NCI-H460 (cell line): Measurements from ENCODE around the gene SNX5. TPM values are rescaled to one million over a fixed set of nuclear protein-coding genes. Genes with fewer than 3 reads are reported as not detected.

Source experiments
- DNase-seq: peaks from one replicate; pipeline ENCODE4 v3.0.0-alpha.2; 2016; ENCODE audit warnings: low read depth; ENCODE audit errors: extremely low read depth
- total RNA-seq: library from RNA; depleted of rRNA; stranded (reverse); fragments of >200 nt; shearing (Covaris generic); gene quantifications from 2 replicates; pipeline ENCODE4 v1.2.3, GENCODE V29; 2014

SNX5 gene
- total RNA-seq, 1 experiment from 2014 or later = 213 TPM

DNA sequence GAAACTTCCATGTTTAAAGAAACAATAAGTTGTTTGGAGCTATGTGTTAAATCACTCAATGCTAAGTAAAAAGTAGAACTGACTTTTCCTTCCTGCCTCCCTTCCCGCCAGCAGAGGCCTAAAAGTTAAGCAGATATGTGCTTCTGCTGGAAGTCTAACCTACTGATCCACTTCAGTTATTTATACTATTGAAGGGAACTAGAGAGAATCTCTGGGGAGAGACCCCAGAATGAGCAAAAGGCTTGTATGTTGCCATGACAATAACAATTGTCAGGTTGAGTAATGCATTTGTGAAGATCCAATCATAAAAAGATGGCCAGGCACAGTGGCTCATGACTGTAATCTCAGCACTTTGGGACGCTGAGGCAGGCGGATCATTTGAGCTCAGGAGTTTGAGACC, 25.0 kb upstream of the SNX5 start:
- DNase-seq = no peak

DNA sequence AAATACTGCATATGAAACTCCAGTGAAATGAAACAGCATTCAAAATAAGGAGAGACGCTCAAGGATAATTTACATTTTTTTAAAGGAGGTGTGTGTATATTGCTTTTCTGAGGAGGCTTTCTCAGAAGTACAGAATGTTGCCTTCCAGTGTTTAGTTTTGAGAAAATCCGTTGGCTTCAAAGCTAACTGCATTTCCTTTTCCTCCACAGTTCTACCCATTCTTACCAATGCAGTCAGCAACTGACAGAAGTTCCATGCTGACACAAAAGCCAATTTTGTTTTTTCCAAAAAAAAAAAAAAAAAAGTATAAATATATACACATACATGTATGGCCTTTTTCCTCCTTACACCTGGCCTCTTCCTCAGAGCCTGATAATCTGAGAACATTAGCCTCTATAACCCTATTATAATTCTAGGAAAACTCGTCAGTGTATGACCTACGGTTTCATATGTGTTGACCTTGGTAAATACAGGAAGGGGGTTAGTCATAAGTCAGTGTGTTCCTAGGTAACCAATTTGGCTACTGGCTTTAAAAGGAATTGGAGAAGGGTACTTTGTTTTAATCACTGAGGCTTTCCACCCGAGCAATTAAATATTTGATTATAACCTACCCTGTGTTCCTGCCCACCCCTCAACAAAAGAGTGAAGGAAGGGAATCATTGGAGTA, 24.4 kb upstream of the SNX5 start:
- DNase-seq = no peak

DNA sequence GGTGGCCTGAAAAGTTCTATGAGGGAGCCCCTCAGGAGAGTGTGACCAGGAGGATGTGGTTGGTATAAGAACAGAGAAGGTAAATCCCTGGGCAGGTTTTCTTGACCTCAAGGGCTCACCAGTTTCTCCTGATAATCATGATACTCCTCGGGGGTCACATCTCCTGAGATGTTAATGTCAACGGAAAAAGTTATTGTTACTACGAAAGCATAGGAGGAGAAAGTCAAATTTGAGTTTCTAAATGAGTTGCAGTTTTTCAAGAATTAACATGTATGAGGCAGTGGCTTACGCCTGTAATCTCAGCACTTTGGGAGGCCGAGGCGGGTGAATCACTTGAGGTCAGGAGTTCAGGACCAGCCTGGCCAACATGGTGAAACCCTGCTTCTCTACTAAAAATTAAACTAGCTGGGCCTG, 23.6 kb upstream of the SNX5 start:
- DNase-seq = no peak

DNA sequence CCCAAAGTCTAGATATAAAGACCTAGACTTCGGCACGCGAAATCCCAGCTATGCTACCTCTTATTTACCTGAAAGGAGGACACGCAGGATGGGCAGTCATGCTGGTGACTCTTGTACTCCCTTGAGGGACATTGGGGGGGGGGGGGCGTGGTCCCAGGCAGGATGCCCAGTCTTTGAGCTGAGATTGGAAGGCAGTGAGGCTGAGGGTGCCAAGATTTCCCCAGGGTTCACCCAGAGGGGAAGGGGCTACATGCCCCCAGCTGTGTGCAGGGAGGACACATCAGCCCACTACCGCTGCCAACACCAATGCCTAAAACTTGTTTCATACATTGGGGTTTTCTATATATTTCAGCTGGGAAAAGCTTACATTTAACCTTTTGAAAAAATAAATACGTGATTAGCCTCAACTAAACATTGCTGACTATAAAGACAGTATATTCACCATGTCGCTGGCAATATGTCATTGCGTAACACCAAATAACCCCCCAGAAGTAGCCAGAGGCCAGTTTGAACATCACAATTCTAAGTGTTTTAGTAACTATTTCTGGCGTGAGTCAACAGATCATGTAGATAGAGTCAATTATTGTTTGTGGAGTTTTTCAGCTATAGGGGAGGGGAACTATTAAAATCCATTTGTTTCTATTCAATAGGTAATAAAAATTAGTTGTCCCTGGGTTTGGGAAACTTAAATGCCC, 21.8 kb upstream of the SNX5 start:
- no peak for DNase-seq

DNA sequence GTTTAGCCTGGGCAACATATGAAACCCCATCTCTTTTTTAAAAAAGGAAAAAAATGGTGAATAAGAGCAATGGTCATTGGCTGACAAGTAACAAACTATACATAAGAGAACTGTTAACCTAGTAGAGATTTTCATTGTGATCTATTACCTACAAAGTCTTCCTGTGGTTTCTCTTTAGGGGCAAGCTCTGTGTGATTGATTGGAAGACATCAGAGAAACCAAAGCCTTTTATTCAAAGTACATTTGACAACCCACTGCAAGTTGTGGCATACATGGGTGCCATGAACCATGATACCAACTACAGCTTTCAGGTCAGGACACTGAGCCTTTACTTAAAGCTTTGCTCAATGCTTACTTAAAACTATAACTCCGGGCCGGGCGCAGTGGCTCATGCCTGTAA, 19.4 kb upstream of the SNX5 start:
- no peak for DNase-seq

DNA sequence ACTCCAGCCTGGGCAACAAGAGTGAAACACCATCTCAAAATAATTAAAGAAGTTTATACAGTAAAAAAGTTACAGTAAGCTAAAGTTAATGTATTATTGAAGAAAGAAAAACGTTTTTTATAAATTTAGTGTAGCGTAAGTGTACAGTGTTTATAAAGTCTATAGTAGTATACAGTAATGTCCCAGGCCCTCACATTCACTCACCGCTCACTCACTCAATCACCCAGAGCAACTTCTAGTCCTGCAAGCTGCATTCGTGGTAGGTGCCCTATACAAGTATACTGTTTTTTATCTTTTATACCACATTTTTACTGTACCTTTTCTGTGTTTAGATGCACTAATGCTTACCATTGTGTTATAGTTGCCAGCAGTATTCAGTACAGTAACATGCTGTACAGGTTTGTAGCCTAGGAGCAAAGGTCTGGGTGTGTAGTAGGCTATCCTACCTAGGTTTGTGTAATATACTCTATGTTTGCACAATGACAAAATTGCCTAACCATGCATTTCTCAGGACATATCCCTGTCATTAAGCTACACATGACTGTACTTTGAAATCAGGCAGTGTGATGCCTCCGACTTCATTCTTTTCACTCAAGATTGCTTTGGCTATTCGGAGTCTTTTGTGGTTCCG, 16.9 kb upstream of the SNX5 start:
- no peak for DNase-seq

DNA sequence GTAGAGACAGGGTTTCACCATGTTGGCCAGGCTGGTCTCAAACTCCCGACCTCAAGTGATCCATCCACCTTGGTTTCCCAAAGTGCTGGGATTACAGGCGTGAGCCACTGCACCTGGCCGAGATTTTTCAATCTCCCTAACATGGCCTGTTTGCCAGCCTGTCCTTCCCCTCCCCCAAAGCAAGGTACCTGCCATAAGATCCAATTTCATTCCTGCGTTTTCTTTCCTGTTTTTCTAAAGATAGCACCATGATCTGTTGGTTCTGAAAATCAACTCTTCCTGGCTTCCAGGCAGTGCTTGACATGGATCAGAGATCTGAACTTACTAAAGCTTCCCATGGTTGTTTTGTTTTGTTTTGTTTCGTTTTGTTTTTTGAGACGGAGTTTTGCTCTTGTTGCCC, 7.7 kb upstream of the SNX5 start:
- no peak for DNase-seq

DNA sequence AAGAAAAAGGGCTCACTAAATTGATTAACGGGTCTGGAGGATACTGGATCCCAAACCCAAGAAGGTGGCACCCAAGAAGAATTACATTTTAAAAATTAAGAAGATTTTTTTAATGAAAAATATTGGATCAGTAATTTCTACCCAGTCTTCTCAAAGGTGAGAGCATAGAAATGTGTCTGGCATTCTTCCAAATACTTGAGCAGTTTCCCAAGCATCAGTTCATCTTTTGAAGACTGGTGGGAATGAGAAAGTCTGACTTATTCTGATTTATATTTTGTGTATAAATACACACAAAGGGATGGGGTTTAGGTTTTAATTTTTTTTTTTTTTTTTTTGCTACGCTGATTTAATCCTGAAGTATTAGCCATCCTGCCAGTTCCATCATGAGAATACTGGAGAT, 3.5 kb upstream of the SNX5 start:
- no peak for DNase-seq

DNA sequence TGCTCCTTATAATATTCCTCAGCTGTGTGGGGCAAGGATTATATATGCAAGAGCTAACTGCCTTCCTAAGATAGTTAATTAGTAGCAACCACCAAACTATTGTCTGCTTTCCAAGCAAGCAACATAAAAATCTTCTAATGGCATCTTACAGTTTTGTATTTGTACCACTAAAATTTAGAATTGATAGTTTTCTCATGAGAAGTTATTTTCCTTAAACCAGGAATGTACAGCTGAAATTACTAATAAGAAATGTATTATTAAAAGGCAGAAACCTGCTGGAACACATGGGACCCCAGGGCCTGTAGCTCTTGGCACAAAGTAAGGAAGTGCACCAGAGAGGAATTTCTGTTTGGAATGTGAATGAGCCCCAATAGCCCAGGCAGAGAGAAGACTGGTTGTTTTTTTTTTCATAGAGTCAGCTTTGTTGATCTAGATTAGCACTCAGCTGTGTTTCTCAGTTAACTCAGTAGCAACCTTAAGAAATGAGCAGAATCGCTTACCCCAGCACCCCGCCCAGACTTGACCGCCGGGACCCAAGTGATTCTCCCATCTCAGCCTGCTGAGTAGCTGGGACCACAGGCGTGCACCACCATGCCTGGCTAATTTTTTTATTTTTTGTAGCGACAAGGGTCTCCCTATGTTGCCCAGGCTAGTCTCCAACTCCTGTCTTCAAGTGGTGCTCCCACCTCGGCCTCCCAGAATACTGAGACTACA, 2.9 kb upstream of the SNX5 start:
- no peak for DNase-seq

DNA sequence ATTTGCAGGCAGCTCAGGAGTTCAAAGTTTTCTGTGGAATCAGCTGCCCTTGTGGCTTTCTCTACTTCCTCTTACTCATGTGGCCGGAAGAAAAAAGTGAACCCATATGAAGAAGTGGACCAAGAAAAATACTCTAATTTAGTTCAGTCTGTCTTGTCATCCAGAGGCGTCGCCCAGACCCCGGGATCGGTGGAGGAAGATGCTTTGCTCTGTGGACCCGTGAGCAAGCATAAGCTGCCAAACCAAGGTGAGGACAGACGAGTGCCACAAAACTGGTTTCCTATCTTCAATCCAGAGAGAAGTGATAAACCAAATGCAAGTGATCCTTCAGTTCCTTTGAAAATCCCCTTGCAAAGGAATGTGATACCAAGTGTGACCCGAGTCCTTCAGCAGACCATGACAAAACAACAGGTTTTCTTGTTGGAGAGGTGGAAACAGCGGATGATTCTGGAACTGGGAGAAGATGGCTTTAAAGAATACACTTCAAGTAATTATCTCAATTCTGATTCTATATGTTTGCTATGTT, 1.4 kb upstream of the SNX5 start:
- DNase-seq = no peak

DNA sequence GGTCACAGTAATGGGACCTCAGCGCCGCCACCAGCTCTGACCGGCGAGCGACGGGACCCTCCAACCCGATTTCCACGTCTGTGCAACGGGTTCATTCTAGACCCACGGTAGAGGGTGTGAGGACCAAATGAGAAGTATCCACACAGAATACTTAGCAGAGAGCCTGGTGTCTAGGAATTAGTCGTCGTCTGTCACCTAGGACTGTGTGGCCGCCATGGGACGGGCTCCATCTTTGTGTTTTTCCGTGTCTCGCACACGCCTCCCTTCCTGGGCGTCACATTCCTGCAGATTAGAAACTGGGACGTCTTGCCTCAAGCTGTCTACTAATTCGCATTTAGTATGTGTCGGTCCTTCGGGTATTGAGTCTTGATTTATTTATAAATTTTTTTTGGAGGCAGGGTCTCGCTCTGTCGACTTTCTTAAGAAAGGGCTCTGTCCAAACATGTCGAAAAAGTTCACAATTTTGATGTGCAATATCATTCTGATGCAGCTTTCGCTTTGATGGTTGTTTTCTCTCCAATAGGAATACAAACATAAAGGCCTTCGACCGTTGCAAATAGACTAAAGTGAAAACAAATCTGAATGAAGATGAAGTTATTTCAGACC, 787 bp upstream of the SNX5 start:
- no peak for DNase-seq

DNA sequence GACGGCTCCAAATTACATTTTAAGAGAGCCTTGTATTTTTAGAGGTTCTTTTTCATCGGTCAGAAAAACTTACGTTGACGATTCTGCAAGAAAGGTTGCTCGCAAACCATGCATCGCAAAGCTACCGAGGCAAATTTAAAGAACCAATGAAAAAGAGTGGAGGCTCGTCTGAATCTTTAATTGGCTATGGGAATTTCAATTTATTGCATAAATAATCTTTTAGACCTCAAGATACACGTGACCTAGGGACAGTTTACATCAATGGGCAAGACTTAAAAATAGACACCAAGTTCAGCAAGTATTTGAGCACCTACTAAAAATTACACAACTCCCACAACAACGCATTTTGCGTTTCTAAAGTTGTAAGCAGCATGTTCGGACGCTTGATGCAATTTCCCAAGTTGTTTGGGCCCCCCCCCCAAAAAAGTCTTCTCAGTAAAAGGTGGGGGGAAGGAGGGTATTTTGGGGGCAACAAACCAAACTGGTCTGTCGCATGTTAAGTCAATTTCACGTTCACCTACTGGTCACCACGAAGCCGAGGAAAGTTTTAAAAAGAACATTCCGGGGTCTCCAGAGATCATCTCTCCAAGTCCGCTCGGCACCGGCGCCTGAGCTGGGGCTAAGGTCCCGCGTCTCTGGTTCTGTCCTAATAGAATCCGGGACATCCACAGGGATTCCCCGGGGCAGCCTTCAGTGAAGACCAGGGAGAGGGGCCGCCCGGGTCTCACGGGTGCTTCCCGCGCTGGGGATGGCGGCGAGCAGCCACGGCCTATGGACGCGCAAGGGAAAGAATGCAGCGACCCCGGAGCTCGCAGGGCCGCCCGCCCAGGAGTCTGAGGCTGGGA, 851 bp downstream of the SNX5 start:
- no peak for DNase-seq

DNA sequence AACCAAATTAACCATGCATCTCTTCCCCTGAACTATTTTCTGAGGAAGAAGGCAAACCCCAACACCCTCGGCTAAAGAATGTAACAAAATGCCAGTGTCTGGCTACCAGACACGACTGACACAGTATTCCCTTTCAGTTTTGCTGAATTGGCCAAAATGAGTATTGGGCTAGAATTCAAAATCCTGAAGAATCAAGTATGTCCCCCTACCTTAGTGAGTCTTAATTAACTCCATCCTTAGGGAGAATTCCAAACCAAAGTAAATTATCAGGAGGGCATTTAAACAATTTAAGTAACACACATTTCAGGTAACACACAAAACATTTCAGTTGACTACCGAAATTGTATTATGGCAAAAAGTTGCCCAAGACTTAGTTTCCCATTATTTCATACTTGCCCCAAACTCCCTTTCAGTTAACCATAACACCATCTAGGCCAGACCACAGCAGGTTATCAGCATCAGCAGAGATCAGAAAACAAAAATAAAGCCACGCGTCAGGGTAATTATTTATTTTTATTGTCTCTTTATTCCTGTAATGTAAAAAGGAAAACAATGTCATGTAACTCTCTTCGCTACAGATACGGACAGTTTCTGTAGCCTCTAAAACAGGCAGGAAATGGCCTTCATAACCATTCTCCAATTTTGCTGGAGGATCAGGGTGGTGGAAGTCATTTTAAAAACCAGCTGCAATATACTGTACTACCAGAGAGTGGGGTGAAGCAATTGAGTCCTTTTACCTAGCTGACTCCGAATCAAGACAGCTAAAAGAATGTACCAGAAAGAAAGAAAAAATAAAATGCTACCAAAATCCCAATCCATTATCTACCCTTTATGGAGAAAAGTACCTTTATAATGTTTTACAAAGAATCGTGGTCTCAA, 1.9 kb downstream of the SNX5 start:
- DNase-seq = no peak

DNA sequence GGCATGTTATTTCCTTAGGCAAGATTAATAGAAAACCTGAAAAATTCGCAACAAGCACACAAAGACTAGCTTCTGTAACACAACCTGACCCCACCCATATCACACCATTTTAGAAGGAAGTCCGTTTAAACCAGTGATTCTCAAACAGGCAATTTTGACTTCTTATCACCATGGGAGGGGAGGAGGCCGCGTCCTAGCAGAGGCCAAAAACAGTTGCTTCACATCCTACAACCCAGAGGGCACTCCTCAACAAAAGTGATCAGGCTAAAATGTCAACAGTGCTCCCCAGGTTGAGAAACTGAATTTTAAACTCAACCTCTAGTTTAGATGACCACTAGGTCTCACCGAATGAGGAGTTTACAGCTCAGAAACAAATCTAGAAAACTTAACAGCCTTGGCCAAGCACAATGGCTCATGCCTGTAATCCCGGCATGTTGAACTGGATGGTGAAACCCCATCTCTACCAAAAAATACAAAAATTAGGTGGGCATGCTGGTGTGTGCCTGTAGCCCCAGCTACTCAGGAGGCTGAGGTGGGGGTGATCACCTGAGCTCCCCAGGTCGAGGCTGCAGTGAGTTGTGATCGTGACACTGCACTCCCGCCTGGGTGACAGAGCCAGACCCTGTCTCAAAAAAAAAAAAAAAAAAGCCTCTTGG, 3.4 kb downstream of the SNX5 start:
- no peak for DNase-seq

DNA sequence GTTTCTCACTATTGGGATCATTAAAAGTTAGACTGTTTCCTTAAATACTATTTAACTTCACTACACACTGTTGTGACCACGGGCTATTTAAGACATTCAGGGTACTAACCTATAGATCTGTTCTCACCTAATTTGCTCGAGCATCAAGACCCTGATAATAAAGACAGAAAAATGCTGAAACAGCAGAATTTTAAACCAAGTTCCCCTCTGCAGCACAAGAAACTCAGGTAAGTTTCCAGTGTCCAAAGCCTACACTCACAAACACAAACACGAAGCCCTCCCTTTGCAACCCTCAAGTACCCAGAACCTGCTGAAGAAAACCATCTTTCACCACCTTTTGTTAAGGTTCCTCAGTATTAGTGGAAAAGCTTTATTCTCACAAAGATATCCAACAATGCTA, 4.0 kb downstream of the SNX5 start:
- no peak for DNase-seq

DNA sequence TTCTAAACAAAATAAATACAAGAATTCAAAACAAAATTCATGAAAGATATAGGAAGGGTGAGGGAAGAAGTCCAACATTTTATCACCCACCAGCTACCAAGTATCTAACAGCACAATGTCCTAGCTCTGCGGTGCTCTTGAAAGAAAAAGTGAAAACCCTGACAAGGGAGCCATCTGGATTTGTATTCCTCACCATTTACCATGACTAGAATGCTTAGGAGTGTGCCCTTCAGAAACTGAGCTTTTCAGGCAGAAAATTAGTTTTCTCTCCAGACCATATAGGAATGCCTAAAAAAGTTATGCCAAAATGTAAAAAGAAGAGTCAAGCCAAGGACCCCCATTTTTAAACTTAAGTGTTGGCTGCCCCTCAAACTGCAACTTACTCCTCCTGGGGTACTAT, 4.5 kb downstream of the SNX5 start:
- no peak for DNase-seq

DNA sequence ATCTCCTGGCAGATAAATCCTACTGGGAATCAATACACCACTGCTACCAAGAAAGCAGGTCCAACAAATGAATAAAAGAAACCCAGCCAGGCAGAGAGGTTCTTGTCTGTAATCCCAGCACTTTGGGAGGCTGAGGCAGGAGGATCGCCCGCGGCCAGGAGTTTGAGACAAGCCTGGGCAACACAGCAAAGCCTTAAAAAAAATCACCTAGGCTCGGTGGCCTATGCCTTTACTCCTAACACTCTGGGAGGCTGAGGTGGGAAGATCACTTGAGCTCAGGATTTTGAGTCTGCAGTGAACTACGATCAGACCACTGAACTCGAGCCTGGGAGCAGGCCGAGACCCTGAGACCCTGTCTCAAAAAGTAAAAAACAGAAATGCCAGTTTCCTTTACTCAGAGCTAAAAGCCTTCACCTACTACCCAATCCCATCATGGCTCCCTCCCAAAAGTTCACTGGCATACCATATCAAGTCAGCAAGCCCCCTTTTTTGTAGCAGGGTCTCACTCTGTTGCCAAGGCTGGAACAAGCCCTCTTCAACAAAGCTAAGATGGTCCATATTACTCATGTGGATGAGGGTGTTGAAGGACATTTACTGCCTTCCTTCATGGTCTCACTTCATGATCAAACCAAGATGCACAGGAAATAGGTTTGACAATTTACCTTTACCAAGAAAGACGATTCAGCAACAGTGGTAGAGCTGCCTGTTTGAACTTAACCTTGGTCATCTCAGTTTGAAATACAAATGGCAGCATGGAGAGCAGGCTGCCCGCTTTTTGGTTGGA, 5.3 kb downstream of the SNX5 start:
- no peak for DNase-seq

DNA sequence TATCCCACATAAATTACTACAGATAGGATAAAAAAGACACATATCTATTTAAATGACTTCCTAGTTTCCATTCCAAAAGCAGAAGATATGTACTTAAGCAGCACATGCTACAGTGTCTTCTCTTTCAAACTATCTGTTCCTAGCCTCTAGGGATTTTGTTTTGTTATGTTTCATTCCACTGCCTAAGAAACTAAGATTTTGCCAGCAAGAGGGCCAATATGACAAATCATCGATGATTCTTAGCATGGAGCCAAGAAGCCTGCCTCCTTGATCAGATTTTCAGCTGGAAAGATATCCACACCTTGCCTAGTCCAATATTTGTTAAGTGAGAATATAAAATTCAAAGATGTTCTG, 7.0 kb downstream of the SNX5 start:
- DNase-seq = no peak
